HepG2 (cell line): ENCODE data around the gene EYA3. TPM values are rescaled to one million over a fixed set of nuclear protein-coding genes. Genes with fewer than 3 reads are reported as not detected.

ENCODE experiments used
- ADNP ChIP-seq: sonication (generic); formaldehyde crosslinking; IDR thresholded peaks from 2 replicates; pipeline ENCODE4 v1.4.0; 2020; ENCODE audit warnings: missing genetic modification reagents
- GATAD2A ChIP-seq: IDR thresholded peaks from 2 replicates; pipeline ENCODE4 v1.6.1; 2016
- GPBP1L1 ChIP-seq: sonication (generic); formaldehyde crosslinking; IDR thresholded peaks from 2 replicates; pipeline ENCODE4 v1.5.0; 2020; ENCODE audit warnings: mild to moderate bottlenecking, missing genetic modification reagents
- MEIS2 ChIP-seq: sonication (generic); formaldehyde crosslinking; IDR thresholded peaks from 2 replicates; pipeline ENCODE4 v1.9.0; 2021; ENCODE audit warnings: mild to moderate bottlenecking, missing genetic modification reagents
- NFAT5 ChIP-seq: sonication (generic); formaldehyde crosslinking; IDR thresholded peaks from 2 replicates; pipeline ENCODE4 v1.4.0; 2020; ENCODE audit warnings: missing genetic modification reagents
- NR2F6 ChIP-seq, 2 experiments: IDR thresholded peaks; 2 replicates each; pipeline ENCODE4 v1.6.1; 2016; ENCODE audit warnings: antibody characterized with exemption in 1 of 2, mild to moderate bottlenecking in 1 of 2
- PATZ1 ChIP-seq: sonication (generic); formaldehyde crosslinking; IDR thresholded peaks from 2 replicates; pipeline ENCODE4 v1.4.0; 2020; ENCODE audit warnings: missing genetic modification reagents
- POGK ChIP-seq: sonication (generic); formaldehyde crosslinking; conservative IDR thresholded peaks from 2 replicates; pipeline ENCODE4 v1.8.0; 2022; ENCODE audit warnings: mild to moderate bottlenecking, moderate library complexity, missing genetic modification reagents
- RFX1 ChIP-seq: fragments of 450-650 bp; IDR thresholded peaks from 2 replicates; pipeline ENCODE4 v1.6.1; 2017
- SSRP1 ChIP-seq: IDR thresholded peaks from 2 replicates; pipeline ENCODE4 v1.6.1; 2016; ENCODE audit warnings: control low read depth
- TRIM22 ChIP-seq: fragments of 450-650 bp; IDR thresholded peaks from 2 replicates; pipeline ENCODE4 v1.6.1; 2017
- U2AF2 ChIP-seq: fragments of 200-400 bp; formaldehyde crosslinking; IDR thresholded peaks from 2 replicates; pipeline ENCODE4 v1.6.1; 2017; ENCODE audit warnings: low read depth, mild to moderate bottlenecking, low read length
- ZMAT5 ChIP-seq: sonication (generic); formaldehyde crosslinking; IDR thresholded peaks from 2 replicates; pipeline ENCODE4 v1.5.0; 2020; ENCODE audit warnings: mild to moderate bottlenecking, low read depth, missing genetic modification reagents, borderline replicate concordance
- ZNF20 ChIP-seq: sonication (generic); formaldehyde crosslinking; IDR thresholded peaks from 2 replicates; pipeline ENCODE4 v1.4.0; 2020; ENCODE audit warnings: mild to moderate bottlenecking, moderate library complexity, missing genetic modification reagents
- ZNF207 ChIP-seq: fragments of 450-650 bp; IDR thresholded peaks from 2 replicates; pipeline ENCODE4 v1.6.1; 2016; ENCODE audit warnings: antibody characterized with exemption, borderline replicate concordance
- ZNF619 ChIP-seq: sonication (generic); formaldehyde crosslinking; IDR thresholded peaks from 2 replicates; pipeline ENCODE4 v1.4.0; 2020; ENCODE audit warnings: mild to moderate bottlenecking, missing genetic modification reagents
- ZNF737 ChIP-seq: sonication (generic); formaldehyde crosslinking; IDR thresholded peaks from 2 replicates; pipeline ENCODE4 v1.5.0; 2020; ENCODE audit warnings: missing genetic modification reagents, mild to moderate bottlenecking, borderline replicate concordance
- polyA plus RNA-seq, 8 experiments: library from polyadenylated mRNA; depleted of rRNA in 3 of 8; stranded (reverse) in 7 of 8; unstranded in 1 of 8; fragments of >200 nt; fragmentation: Illumina TruSeq in 4 of 8; extraction: Trizol in 4 of 8; gene quantifications; 2 replicates each; pipeline versions ENCODE4 v1.2.1 to v1.2.3, GENCODE V29; 2011 to 2016; ENCODE audit warnings: low read depth in 4 of 8, missing spikeins in 1 of 8, mixed read lengths in 1 of 8; ENCODE audit not compliant: insufficient read depth in 1 of 8
- total RNA-seq, 5 experiments: library from RNA; depleted of rRNA; stranded (reverse); fragments of >200 nt; fragmentation: Illumina TruSeq; extraction: Trizol; gene quantifications; 2 replicates each; pipeline ENCODE4 v1.2.3, GENCODE V29; 2016; ENCODE audit warnings: low read depth in 1 of 5

EYA3 gene
- total and polyA plus RNA-seq, 2 of the 13 experiments (the other 11 are each of a cell fraction or from before 2014, with no cell fraction given): 13.9 to 19.7 TPM

GRCh38 chr1:28088168-28088961, at the start of gene EYA3 (continued):
- TF ChIP-seq ZNF737 (no peak), PATZ1 (no peak), NFAT5 (CRISPR knock-in tag) (no peak), SSRP1 (CRISPR knock-in tag) (no peak), MEIS2 (CRISPR knock-in tag) (peak; percentile 44; the same call in 1 of the 2 replicates), ADNP (CRISPR knock-in tag) (no peak), ZNF20 (no peak), GATAD2A (CRISPR knock-in tag) (peak; percentile 41; the same call in 1 of the 2 replicates), RFX1 (no peak), ZMAT5 (CRISPR knock-in tag) (no peak), GPBP1L1 (CRISPR knock-in tag) (no peak), NR2F6 (IDR thresholded peaks at IDR 0.05) (no peak; the same call in 1 of the 2 replicates), NR2F6 (CRISPR knock-in tag; IDR thresholded peaks at IDR 0.05) (peak; percentile 58), TRIM22 (no peak), U2AF2 (no peak), POGK (CRISPR knock-in tag) (peak; percentile 77), ZNF207 (no peak), ZNF619 (CRISPR knock-in tag) (peak; percentile 62; the same call in 1 of the 2 replicates)
